Psoas muscle (tissue), 8 donors: ENCODE measurements around the gene CAMTA1. TPM values are rescaled to one million over a fixed set of nuclear protein-coding genes. Genes with fewer than 3 reads are reported as not detected.
A peak's percentile ranks its signal among the peaks of the same experiment; 100 is the strongest.

Experiments
- ATAC-seq, 4 donors: fragments of 200-7000 bp; cut with Tn5 transposase; one replicate each; pipeline ENCODE4 v1.9.1; 2020; ENCODE audit warnings: moderate library complexity in 3 of 4, mild to moderate bottlenecking in 2 of 4
- DNase-seq, 2 donors: peaks; one replicate each; pipeline ENCODE4 v3.0.0-alpha.2; 2020
- H3K27ac ChIP-seq: fragments of 200-600 bp; one replicate; pipeline ENCODE4 v1.8.0; 2022
- H3K27me3 ChIP-seq, 3 donors: fragments of 200-600 bp in 1 of 3; one replicate each; pipeline versions ENCODE4 v1.6.1 to v1.8.0; 2013 to 2022; ENCODE audit warnings: low read length in 2 of 3, mild to moderate bottlenecking in 2 of 3, moderate library complexity in 1 of 3; ENCODE audit not compliant: insufficient read depth in 3 of 3
- H3K36me3 ChIP-seq, 2 donors: fragments of 200-600 bp in 1 of 2; one replicate each; pipeline versions ENCODE4 v1.6.1 to v1.8.0; 2013 to 2022; ENCODE audit warnings: low read depth in 1 of 2, mild to moderate bottlenecking in 1 of 2, moderate library complexity in 1 of 2; ENCODE audit not compliant: insufficient read depth in 1 of 2
- H3K4me1 ChIP-seq: fragments of 200-600 bp; one replicate; pipeline ENCODE4 v1.8.0; 2022
- H3K4me3 ChIP-seq: fragments of 200-600 bp; one replicate; pipeline ENCODE4 v1.8.0; 2022; ENCODE audit warnings: mild to moderate bottlenecking
- H3K9me3 ChIP-seq: fragments of 200-600 bp; one replicate; pipeline ENCODE4 v1.8.0; 2022
- WGBS, 3 donors: extraction: QIAGEN DNeasy Blood & Tissue Kit; methylation state at CpG; one replicate each; pipeline versions ENCODE4 v1.1.6 to v1.1.7; 2013; 5-methylcytosine and 5-hydroxymethylcytosine counted together
- intact Hi-C, 2 donors: fragments of 100-400 bp; cut with DNase I; formaldehyde crosslinking; loops; one replicate each; pipeline versions ENCODE4 v1.11.0 to v1.14.2; 2022
- polyA plus RNA-seq, 3 donors: library from polyadenylated mRNA; stranded (reverse); fragments of 200-250 nt; gene quantifications; one replicate each; pipeline ENCODE4 v1.2.3, GENCODE V29; 2013
- total RNA-seq, 4 donors: library from RNA; stranded (reverse); fragmentation: NEBNext Ultra II Directional in 2 of 4; extraction: Animal tissue kit (Norgen Biotek cat#: 25700) in 2 of 4; gene quantifications; one replicate each; pipeline versions ENCODE4 v1.2.1 to v1.2.4, GENCODE V29; 2021 to 2023
- TF ChIP-seq, protein P1 (sequence below): fragments of 200-600 bp; IDR thresholded peaks from one replicate; pipeline ENCODE4 v1.8.0; 2022; ENCODE audit warnings: antibody characterized with exemption
- donor health status: healthy with polysubstance abuse.
- donor health status: DM: no; HTN: no; CAD: no; lungs with moderate emphysema.
- donor health status: Bipolar disorder and iron deficiency.
- donor health status: healthy.
- donor health status: DM: yes; HTN: yes; CAD: no.
- donor health status: DM: no; HTN: no; CAD: no.
- donor health status: DM: no; HTN: no; CAD: no.
- donor health status: DM: yes; HTN: yes; CAD: no.

The CAMTA1 gene
- total and polyA plus RNA-seq, 7 donors = 64.6 to 206 (median 76.5) TPM

DNA sequence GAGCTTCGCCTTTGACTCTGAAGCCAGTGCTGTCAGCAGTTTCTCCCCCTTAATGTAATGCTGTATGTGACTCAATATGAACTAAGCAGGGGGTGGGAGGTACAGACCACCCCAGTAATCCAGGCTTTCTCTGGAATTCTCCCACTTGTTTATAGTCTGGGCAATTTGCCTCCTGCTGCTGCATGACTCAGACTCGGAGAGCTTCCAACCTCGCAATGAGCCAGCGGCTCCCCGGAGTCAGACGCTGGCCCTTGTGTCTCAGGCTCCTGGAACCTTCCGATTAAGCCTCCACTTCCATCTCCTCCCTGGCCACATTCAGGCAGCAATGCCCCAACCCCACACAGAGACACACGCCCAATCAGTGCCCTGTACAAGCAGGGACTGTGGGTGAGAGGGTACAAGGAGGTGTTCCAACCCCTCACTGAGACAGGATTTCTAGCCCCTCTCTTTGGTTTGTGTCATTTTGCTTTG, 514.1 kb downstream of the CAMTA1 start:
- TF ChIP-seq, protein P1, sequence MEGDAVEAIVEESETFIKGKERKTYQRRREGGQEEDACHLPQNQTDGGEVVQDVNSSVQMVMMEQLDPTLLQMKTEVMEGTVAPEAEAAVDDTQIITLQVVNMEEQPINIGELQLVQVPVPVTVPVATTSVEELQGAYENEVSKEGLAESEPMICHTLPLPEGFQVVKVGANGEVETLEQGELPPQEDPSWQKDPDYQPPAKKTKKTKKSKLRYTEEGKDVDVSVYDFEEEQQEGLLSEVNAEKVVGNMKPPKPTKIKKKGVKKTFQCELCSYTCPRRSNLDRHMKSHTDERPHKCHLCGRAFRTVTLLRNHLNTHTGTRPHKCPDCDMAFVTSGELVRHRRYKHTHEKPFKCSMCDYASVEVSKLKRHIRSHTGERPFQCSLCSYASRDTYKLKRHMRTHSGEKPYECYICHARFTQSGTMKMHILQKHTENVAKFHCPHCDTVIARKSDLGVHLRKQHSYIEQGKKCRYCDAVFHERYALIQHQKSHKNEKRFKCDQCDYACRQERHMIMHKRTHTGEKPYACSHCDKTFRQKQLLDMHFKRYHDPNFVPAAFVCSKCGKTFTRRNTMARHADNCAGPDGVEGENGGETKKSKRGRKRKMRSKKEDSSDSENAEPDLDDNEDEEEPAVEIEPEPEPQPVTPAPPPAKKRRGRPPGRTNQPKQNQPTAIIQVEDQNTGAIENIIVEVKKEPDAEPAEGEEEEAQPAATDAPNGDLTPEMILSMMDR = no peak
- peaks cover 18% of the 10 kb centered on the region for H3K4me1 ChIP-seq
- peak overlapping the region; percentile 55 for H3K27ac ChIP-seq
- H3K36me3 ChIP-seq = no peaks in the 10 kb centered on the region
- intact Hi-C loops = no loop called here
- peak; percentile 43 to 64 for DNase-seq
- peaks cover 0 to 10% (median 0%) of the 10 kb centered on the region in 3 donors for H3K27me3 ChIP-seq
- H3K9me3 ChIP-seq = no peaks in the 10 kb centered on the region
- no peak overlapping the region for H3K4me3 ChIP-seq
- peak; percentile 80 to 86 (median 83) for ATAC-seq
- WGBS, 3 donors = 14 to 17% (median 17%) methylated on average over 8 of the region's 8 CpGs

DNA sequence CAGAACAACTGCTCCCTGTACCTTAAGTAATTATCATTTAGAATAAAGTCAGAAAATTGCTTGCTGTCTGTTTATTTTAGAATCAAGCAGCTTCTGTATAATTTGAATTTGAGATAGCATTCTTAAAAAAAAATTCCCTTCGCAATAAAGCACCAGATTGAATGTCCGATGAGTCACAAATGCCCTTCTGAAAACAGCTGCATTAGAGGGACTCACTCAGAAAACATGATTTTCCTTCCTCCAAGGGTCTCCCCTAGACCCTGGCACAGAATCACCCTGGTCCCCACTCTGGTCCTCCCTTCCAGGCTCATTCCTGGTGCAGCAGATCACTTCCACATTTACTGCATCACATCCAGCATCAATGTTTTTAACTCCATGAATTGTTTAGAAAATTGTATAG, 514.7 kb downstream of the CAMTA1 start:
- DNase-seq (no peak), ATAC-seq (peak in 1 of 4 donors; percentile 42)
- 42 to 46% (median 45%) methylated on average over 2 of the region's 2 CpGs for WGBS, 3 donors
- peak overlapping the region; percentile 55 for H3K27ac ChIP-seq
- no peaks in the 10 kb centered on the region for H3K36me3 ChIP-seq
- TF ChIP-seq, protein P1 = no peak
- peaks cover 18% of the 10 kb centered on the region for H3K4me1 ChIP-seq
- intact Hi-C loops = no loop called here
- no peaks in the 10 kb centered on the region for H3K9me3 ChIP-seq
- no peak overlapping the region for H3K4me3 ChIP-seq
- peaks cover 0 to 10% (median 0%) of the 10 kb centered on the region in 3 donors for H3K27me3 ChIP-seq

GRCh38 chr1:7300893-7301663, 515.8 kb downstream of the CAMTA1 start:
- WGBS, 3 donors = 72 to 82% (median 79%) methylated on average over 10 of the region's 10 CpGs
- intact Hi-C loops = no loop called here
- peaks cover 0 to 7% (median 0%) of the 10 kb centered on the region in 3 donors for H3K27me3 ChIP-seq

GRCh38 chr1:7301664-7301981, 516.4 kb downstream of the CAMTA1 start:
- Histone ChIP-seq H3K36me3 (no peaks in the 10 kb centered on the region), H3K27ac (no peak overlapping the region), H3K4me1 (peaks cover 18% of the 10 kb centered on the region), H3K27me3 (peaks cover 0 to 5% (median 0%) of the 10 kb centered on the region in 3 donors), H3K4me3 (no peak overlapping the region), H3K9me3 (peaks cover under 1% of the 10 kb centered on the region)
- WGBS, 3 donors = 66 to 79% (median 69%) methylated on average over 7 of the region's 7 CpGs
- DNase-seq (no peak), ATAC-seq (no peak)
- intact Hi-C loops = no loop called here
- TF ChIP-seq, protein P1 = no peak

More at GRCh38 chr1:7300893-7301663, 515.8 kb downstream of the CAMTA1 start:
- H3K9me3 ChIP-seq = no peaks in the 10 kb centered on the region
- no peak overlapping the region for H3K4me3 ChIP-seq
- peaks cover 18% of the 10 kb centered on the region for H3K4me1 ChIP-seq
- ATAC-seq (no peak), DNase-seq (no peak)
- TF ChIP-seq, protein P1 = no peak
- no peaks in the 10 kb centered on the region for H3K36me3 ChIP-seq
- H3K27ac ChIP-seq = no peak overlapping the region
